HepG2 (cell line): ENCODE measurements around the gene SLC50A1. TPM values are rescaled to one million over a fixed set of nuclear protein-coding genes. Genes with fewer than 3 reads are reported as not detected.

Experiments used
- ARHGAP35 ChIP-seq: sonication (generic); formaldehyde crosslinking; IDR thresholded peaks from 2 replicates; pipeline ENCODE4 v1.9.0; 2022; ENCODE audit warnings: mild to moderate bottlenecking, inconsistent platforms, moderate library complexity, missing genetic modification reagents, borderline replicate concordance
- ARNT ChIP-seq: fragments of 450-650 bp; IDR thresholded peaks from 2 replicates; pipeline ENCODE4 v1.6.1; 2017
- ARNTL ChIP-seq: sonication (generic); formaldehyde crosslinking; IDR thresholded peaks from 2 replicates; pipeline ENCODE4 v1.4.0; 2020; ENCODE audit warnings: mild to moderate bottlenecking, missing genetic modification reagents
- CBX2 ChIP-seq, 2 experiments: fragments of 200-600 bp in 1 of 2; sonication (generic); formaldehyde crosslinking in 1 of 2; IDR thresholded peaks; 2 replicates each; pipeline versions ENCODE4 v1.7.0 to v1.8.1; 2018 to 2022; ENCODE audit warnings: low read depth in 2 of 2, low read length in 1 of 2, mild to moderate bottlenecking in 1 of 2, missing genetic modification reagents in 1 of 2
- CEBPB ChIP-seq: IDR thresholded peaks from 2 replicates; pipeline ENCODE4 v1.6.1; 2011; ENCODE audit warnings: low read depth, low read length, improper control_type of control experiment, borderline replicate concordance
- IKZF5 ChIP-seq: IDR thresholded peaks from 2 replicates; pipeline ENCODE4 v1.6.1; 2018; ENCODE audit warnings: missing genetic modification reagents, mild to moderate bottlenecking, missing compliant biosample characterization
- KDM1A ChIP-seq: IDR thresholded peaks from 2 replicates; pipeline ENCODE4 v1.6.1; 2016; ENCODE audit warnings: missing compliant biosample characterization
- KLF11 ChIP-seq: IDR thresholded peaks from 2 replicates; pipeline ENCODE4 v1.6.1; 2016; ENCODE audit warnings: missing compliant biosample characterization
- LRRFIP1 ChIP-seq: sonication (generic); formaldehyde crosslinking; conservative IDR thresholded peaks from 2 replicates; pipeline ENCODE4 v1.4.0; 2020; ENCODE audit warnings: missing genetic modification reagents
- MED1 ChIP-seq: sonication (generic); formaldehyde crosslinking; IDR thresholded peaks from 2 replicates; pipeline ENCODE4 v1.4.0; 2020; ENCODE audit warnings: missing genetic modification reagents
- PHF21A ChIP-seq: sonication (generic); formaldehyde crosslinking; IDR thresholded peaks from 2 replicates; pipeline ENCODE4 v1.5.0; 2020; ENCODE audit warnings: mild to moderate bottlenecking, missing genetic modification reagents
- SMAD3 ChIP-seq: sonication (generic); formaldehyde crosslinking; IDR thresholded peaks from 2 replicates; pipeline ENCODE4 v1.4.0; 2020; ENCODE audit warnings: missing genetic modification reagents
- SPEN ChIP-seq: sonication (generic); formaldehyde crosslinking; IDR thresholded peaks from 2 replicates; pipeline ENCODE4 v1.5.1; 2020; ENCODE audit warnings: low read depth, mild to moderate bottlenecking, missing genetic modification reagents
- ZMAT3 ChIP-seq: sonication (generic); formaldehyde crosslinking; conservative IDR thresholded peaks from 2 replicates; pipeline ENCODE4 v1.7.0; 2021; ENCODE audit warnings: missing genetic modification reagents
- ZNF224 ChIP-seq: sonication (generic); formaldehyde crosslinking; IDR thresholded peaks from 2 replicates; pipeline ENCODE4 v1.5.0; 2020; ENCODE audit warnings: mild to moderate bottlenecking, missing genetic modification reagents
- ZNF234 ChIP-seq: sonication (generic); formaldehyde crosslinking; conservative IDR thresholded peaks from 2 replicates; pipeline ENCODE4 v1.5.1; 2020; ENCODE audit warnings: mild to moderate bottlenecking, missing genetic modification reagents
- ZNF276 ChIP-seq: sonication (generic); formaldehyde crosslinking; IDR thresholded peaks from 2 replicates; pipeline ENCODE4 v1.4.0; 2020; ENCODE audit warnings: mild to moderate bottlenecking, low read depth, missing genetic modification reagents
- ZNF556 ChIP-seq: sonication (generic); formaldehyde crosslinking; IDR thresholded peaks from 2 replicates; pipeline ENCODE4 v1.4.0; 2020; ENCODE audit warnings: mild to moderate bottlenecking, missing genetic modification reagents, borderline replicate concordance
- ZNF678 ChIP-seq: sonication (generic); formaldehyde crosslinking; IDR thresholded peaks from 2 replicates; pipeline ENCODE4 v1.4.0; 2020; ENCODE audit warnings: mild to moderate bottlenecking, missing genetic modification reagents
- ZNF737 ChIP-seq: sonication (generic); formaldehyde crosslinking; IDR thresholded peaks from 2 replicates; pipeline ENCODE4 v1.5.0; 2020; ENCODE audit warnings: missing genetic modification reagents, mild to moderate bottlenecking, borderline replicate concordance
- ZNF775 ChIP-seq: sonication (generic); formaldehyde crosslinking; IDR thresholded peaks from 2 replicates; pipeline ENCODE4 v1.4.0; 2020; ENCODE audit warnings: missing genetic modification reagents, mild to moderate bottlenecking, moderate library complexity, borderline replicate concordance
- ZNF781 ChIP-seq: sonication (generic); formaldehyde crosslinking; IDR thresholded peaks from 2 replicates; pipeline ENCODE4 v1.5.1; 2020; ENCODE audit warnings: borderline replicate concordance, mild to moderate bottlenecking, missing genetic modification reagents; ENCODE audit errors: not compliant biosample characterization
- ZNF839 ChIP-seq: sonication (generic); formaldehyde crosslinking; IDR thresholded peaks from 2 replicates; pipeline ENCODE4 v1.4.0; 2020; ENCODE audit warnings: missing genetic modification reagents, mild to moderate bottlenecking, borderline replicate concordance
- polyA plus RNA-seq, 8 experiments: library from polyadenylated mRNA; depleted of rRNA in 3 of 8; stranded (reverse) in 7 of 8; unstranded in 1 of 8; fragments of >200 nt; fragmentation: Illumina TruSeq in 4 of 8; extraction: Trizol in 4 of 8; gene quantifications; 2 replicates each; pipeline versions ENCODE4 v1.2.1 to v1.2.3, GENCODE V29; 2011 to 2016; ENCODE audit warnings: low read depth in 4 of 8, missing spikeins in 1 of 8, mixed read lengths in 1 of 8; ENCODE audit not compliant: insufficient read depth in 1 of 8
- total RNA-seq, 5 experiments: library from RNA; depleted of rRNA; stranded (reverse); fragments of >200 nt; fragmentation: Illumina TruSeq; extraction: Trizol; gene quantifications; 2 replicates each; pipeline ENCODE4 v1.2.3, GENCODE V29; 2016; ENCODE audit warnings: low read depth in 1 of 5
- TF ChIP-seq, protein P1 (sequence below): sonication (generic); formaldehyde crosslinking; IDR thresholded peaks from 2 replicates; pipeline ENCODE4 v1.8.0; 2022; ENCODE audit warnings: mild to moderate bottlenecking, missing genetic modification reagents, moderate library complexity

The SLC50A1 gene
- total and polyA plus RNA-seq, 2 of the 13 experiments (the other 11 are each of a cell fraction or from before 2014, with no cell fraction given), result 22.5 to 46.8 TPM

- TF ChIP-seq ZNF775 (CRISPR knock-in tag) (no peak), KDM1A (0 out of 2 replicates have a peak, but pooled peaks have one; percentile 56), LRRFIP1 (CRISPR knock-in tag) (no peak), ARHGAP35 (no peak), SMAD3 (CRISPR knock-in tag) (no peak), ZNF781 (no peak), PHF21A (no peak), ZNF276 (CRISPR knock-in tag) (no peak), ARNTL (CRISPR knock-in tag) (no peak), ZNF737 (CRISPR knock-in tag) (no peak), ZNF224 (CRISPR knock-in tag) (no peak), ZNF839 (CRISPR knock-in tag) (no peak), CEBPB (peak; percentile 88; the same call in 1 of the 2 replicates), ARNT (no peak), CBX2 (IDR thresholded peaks at IDR 0.05; ENCODE audit: low read depth, low read length) (no peak), CBX2 (CRISPR knock-in tag; IDR thresholded peaks at IDR 0.05; ENCODE audit: low read depth) (no peak), ZNF556 (CRISPR knock-in tag) (no peak), ZMAT3 (CRISPR knock-in tag) (no peak), KLF11 (CRISPR knock-in tag) (no peak), ZNF678 (CRISPR knock-in tag) (no peak), SPEN (peak; percentile 68; the same call in 1 of the 2 replicates), ZNF234 (no peak), IKZF5 (no peak), MED1 (CRISPR knock-in tag) (0 out of 2 replicates have a peak, but pooled peaks have one; percentile 42)
- TF ChIP-seq, protein P1, sequence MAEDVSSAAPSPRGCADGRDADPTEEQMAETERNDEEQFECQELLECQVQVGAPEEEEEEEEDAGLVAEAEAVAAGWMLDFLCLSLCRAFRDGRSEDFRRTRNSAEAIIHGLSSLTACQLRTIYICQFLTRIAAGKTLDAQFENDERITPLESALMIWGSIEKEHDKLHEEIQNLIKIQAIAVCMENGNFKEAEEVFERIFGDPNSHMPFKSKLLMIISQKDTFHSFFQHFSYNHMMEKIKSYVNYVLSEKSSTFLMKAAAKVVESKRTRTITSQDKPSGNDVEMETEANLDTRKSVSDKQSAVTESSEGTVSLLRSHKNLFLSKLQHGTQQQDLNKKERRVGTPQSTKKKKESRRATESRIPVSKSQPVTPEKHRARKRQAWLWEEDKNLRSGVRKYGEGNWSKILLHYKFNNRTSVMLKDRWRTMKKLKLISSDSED (CRISPR knock-in tag), result no peak
Measured at GRCh38 chr1:155178441-155179111, 42.9 kb downstream of the SLC50A1 start (continued).
